ENCODE results near the gene SUCLG2. TPM values are rescaled to one million over a fixed set of nuclear protein-coding genes. Genes with fewer than 3 reads are reported as not detected.

The SUCLG2 gene
- total and polyA plus RNA-seq, 4 donors = 34.3 to 68.4 (median 44.3) TPM

GRCh38 chr3:67692621-67693020, 38.2 kb upstream of the SUCLG2 start:
- ATAC-seq (ENCODE audit: insufficient read depth, low FRiP score) = no peak
- 63 to 66% methylated on average over 4 of the region's 4 CpGs for WGBS, 2 donors

GRCh38 chr3:67691926-67692325, 37.5 kb upstream of the SUCLG2 start:
- Histone ChIP-seq H3K9ac (ENCODE audit: insufficient read depth in 1 of 2, low read length in 2 of 2) (no peak overlapping the region), H3K4me1 (ENCODE audit: control insufficient read depth in 5 of 5, insufficient read depth in 5 of 5, low read length in 5 of 5) (peaks cover 0 to 4% (median 0%) of the 10 kb centered on the region in 5 donors), H3K4me3 (no peak overlapping the region), H3K27ac (ENCODE audit: low read depth in 1 of 2, low read length in 1 of 2) (no peak overlapping the region), H3K36me3 (ENCODE audit: control insufficient read depth in 4 of 4, insufficient read depth in 4 of 4, low read length in 4 of 4) (no peaks in the 10 kb centered on the region), H3K27me3 (ENCODE audit: control insufficient read depth in 3 of 3, insufficient read depth in 3 of 3, low read length in 2 of 3) (no peaks in the 10 kb centered on the region), H3K9me3 (ENCODE audit: control insufficient read depth in 4 of 4, insufficient read depth in 3 of 4, low read length in 3 of 4) (no peaks in the 10 kb centered on the region)
- DNase-seq (no peak), ATAC-seq (ENCODE audit: insufficient read depth, low FRiP score) (no peak)
- TF ChIP-seq CTCF (IDR thresholded peaks at IDR 0.05; ENCODE audit: control extremely low read depth, extremely low read depth) = no peak
- 70 to 83% methylated on average over 1 of the region's 1 CpG for WGBS, 2 donors

More at GRCh38 chr3:67692621-67693020, 38.2 kb upstream of the SUCLG2 start:
- Histone ChIP-seq H3K4me1 (ENCODE audit: control insufficient read depth in 5 of 5, insufficient read depth in 5 of 5, low read length in 5 of 5) (peaks cover 0 to 4% (median 0%) of the 10 kb centered on the region in 5 donors), H3K9ac (ENCODE audit: insufficient read depth in 1 of 2, low read length in 2 of 2) (no peak overlapping the region), H3K4me3 (no peak overlapping the region), H3K27me3 (ENCODE audit: control insufficient read depth in 3 of 3, insufficient read depth in 3 of 3, low read length in 2 of 3) (no peaks in the 10 kb centered on the region), H3K36me3 (ENCODE audit: control insufficient read depth in 4 of 4, insufficient read depth in 4 of 4, low read length in 4 of 4) (no peaks in the 10 kb centered on the region), H3K27ac (ENCODE audit: low read depth in 1 of 2, low read length in 1 of 2) (no peak overlapping the region), H3K9me3 (ENCODE audit: control insufficient read depth in 4 of 4, insufficient read depth in 3 of 4, low read length in 3 of 4) (no peaks in the 10 kb centered on the region)
- DNase-seq = peak in 2 of 3 donors; percentile 17 to 35
- TF ChIP-seq CTCF (IDR thresholded peaks at IDR 0.05; ENCODE audit: control extremely low read depth, extremely low read depth) = no peak

- no peak for TF ChIP-seq CTCF (IDR thresholded peaks at IDR 0.05; ENCODE audit: control extremely low read depth, extremely low read depth)
- WGBS, 2 donors = 85 to 100% methylated on average over 1 of the region's 1 CpG
- peaks cover 0 to 4% (median 0%) of the 10 kb centered on the region in 5 donors for H3K4me1 ChIP-seq (ENCODE audit: control insufficient read depth in 5 of 5, insufficient read depth in 5 of 5, low read length in 5 of 5)
- H3K36me3 ChIP-seq (ENCODE audit: control insufficient read depth in 4 of 4, insufficient read depth in 4 of 4, low read length in 4 of 4) = no peaks in the 10 kb centered on the region
- H3K27me3 ChIP-seq (ENCODE audit: control insufficient read depth in 3 of 3, insufficient read depth in 3 of 3, low read length in 2 of 3) = no peaks in the 10 kb centered on the region
- no peak overlapping the region for H3K4me3 ChIP-seq
- no peaks in the 10 kb centered on the region for H3K9me3 ChIP-seq (ENCODE audit: control insufficient read depth in 4 of 4, insufficient read depth in 3 of 4, low read length in 3 of 4)
- ATAC-seq (ENCODE audit: insufficient read depth, low FRiP score) (no peak), DNase-seq (no peak)
- no peak overlapping the region for H3K27ac ChIP-seq (ENCODE audit: low read depth in 1 of 2, low read length in 1 of 2)
- H3K9ac ChIP-seq (ENCODE audit: insufficient read depth in 1 of 2, low read length in 2 of 2) = no peak overlapping the region
These were observed 36.8 kb upstream of the SUCLG2 start for GRCh38 chr3:67691207-67691606.

GRCh38 chr3:67689806-67690205, 35.4 kb upstream of the SUCLG2 start:
- 85 to 88% methylated on average over 1 of the region's 1 CpG for WGBS, 2 donors
- no peak for ATAC-seq (ENCODE audit: insufficient read depth, low FRiP score)
- DNase-seq = no peak
- Histone ChIP-seq H3K4me1 (ENCODE audit: control insufficient read depth in 5 of 5, insufficient read depth in 5 of 5, low read length in 5 of 5) (peaks cover 0 to 4% (median 0%) of the 10 kb centered on the region in 5 donors), H3K27ac (ENCODE audit: low read depth in 1 of 2, low read length in 1 of 2) (no peak overlapping the region), H3K9ac (ENCODE audit: insufficient read depth in 1 of 2, low read length in 2 of 2) (no peak overlapping the region), H3K4me3 (no peak overlapping the region), H3K27me3 (ENCODE audit: control insufficient read depth in 3 of 3, insufficient read depth in 3 of 3, low read length in 2 of 3) (no peaks in the 10 kb centered on the region), H3K9me3 (ENCODE audit: control insufficient read depth in 4 of 4, insufficient read depth in 3 of 4, low read length in 3 of 4) (no peaks in the 10 kb centered on the region), H3K36me3 (ENCODE audit: control insufficient read depth in 4 of 4, insufficient read depth in 4 of 4, low read length in 4 of 4) (no peaks in the 10 kb centered on the region)
- TF ChIP-seq CTCF (IDR thresholded peaks at IDR 0.05; ENCODE audit: control extremely low read depth, extremely low read depth) = no peak
